ENCODE data around the gene FGD3.

- TF ChIP-seq CTCF (IDR thresholded peaks at IDR 0.05 in 4 of 5, conservative IDR thresholded peaks at IDR 0.05 in 1 of 5) = no peak
- TF ChIP-seq POLR2A (IDR thresholded peaks at IDR 0.05) = no peak
Observed at GRCh38 chr9:92970467-92970923, 23.2 kb downstream of the FGD3 start.
